Measurements from ENCODE around the gene THOC2.
A peak's percentile ranks its signal among the peaks of the same experiment; 100 is the strongest.

Gene THOC2

DNA sequence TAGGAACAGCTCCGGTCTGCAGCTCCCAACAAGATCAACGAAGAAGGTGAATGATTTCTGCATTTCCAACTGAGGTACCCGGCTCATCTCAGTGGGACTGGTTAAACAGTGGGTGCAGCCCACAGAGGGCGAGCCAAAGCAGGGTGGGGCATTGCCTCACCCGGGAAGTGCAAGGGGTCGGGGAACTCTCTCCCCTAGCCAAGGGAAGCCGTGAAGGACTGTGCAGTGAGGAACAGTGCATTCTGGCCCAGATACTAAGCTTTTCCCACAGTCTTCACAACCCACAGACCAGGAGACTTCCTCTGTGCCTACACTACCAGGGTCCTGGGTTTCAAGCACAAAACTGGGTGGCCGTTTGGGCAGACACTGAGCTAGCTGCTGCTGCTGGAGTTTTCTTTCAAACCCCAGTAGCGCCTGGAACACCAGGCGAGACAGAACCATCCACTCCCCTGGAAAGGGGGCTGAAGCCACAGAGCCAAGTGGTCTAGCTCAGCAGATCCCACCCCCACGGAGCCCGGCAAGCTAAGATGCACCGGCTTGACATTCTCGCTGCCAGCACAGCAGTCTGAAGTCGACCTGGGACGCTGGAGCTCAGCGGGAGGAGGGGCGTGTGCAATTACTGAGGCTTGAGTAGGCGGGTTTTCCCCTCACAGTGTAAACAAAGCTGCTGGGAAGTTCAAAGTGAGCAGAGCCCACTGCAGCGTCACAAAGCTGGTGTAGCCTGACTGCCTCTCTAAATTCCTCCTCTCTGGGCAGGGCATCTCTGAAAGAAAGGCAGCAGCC, 84.6 kb downstream of the THOC2 start (continued):
- TF ChIP-seq, protein P1, sequence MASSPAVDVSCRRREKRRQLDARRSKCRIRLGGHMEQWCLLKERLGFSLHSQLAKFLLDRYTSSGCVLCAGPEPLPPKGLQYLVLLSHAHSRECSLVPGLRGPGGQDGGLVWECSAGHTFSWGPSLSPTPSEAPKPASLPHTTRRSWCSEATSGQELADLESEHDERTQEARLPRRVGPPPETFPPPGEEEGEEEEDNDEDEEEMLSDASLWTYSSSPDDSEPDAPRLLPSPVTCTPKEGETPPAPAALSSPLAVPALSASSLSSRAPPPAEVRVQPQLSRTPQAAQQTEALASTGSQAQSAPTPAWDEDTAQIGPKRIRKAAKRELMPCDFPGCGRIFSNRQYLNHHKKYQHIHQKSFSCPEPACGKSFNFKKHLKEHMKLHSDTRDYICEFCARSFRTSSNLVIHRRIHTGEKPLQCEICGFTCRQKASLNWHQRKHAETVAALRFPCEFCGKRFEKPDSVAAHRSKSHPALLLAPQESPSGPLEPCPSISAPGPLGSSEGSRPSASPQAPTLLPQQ (tag by site-specific recombination; IDR thresholded peaks at IDR 0.05) = no peak
- TF ChIP-seq ZNF174 (tag by site-specific recombination; IDR thresholded peaks at IDR 0.05) (no peak), SP7 (tag by site-specific recombination; IDR thresholded peaks at IDR 0.05) (peak; percentile 72; the same call in 1 of the 2 replicates), ZSCAN16 (tag by site-specific recombination; IDR thresholded peaks at IDR 0.05) (peak; percentile 86), ZNF146 (tag by site-specific recombination; IDR thresholded peaks at IDR 0.05) (no peak), KLF1 (tag by site-specific recombination; IDR thresholded peaks at IDR 0.05) (peak; percentile 73), ZNF600 (tag by site-specific recombination; IDR thresholded peaks at IDR 0.05) (0 out of 2 replicates have a peak, but pooled peaks have one; percentile 61), ZNF202 (tag by site-specific recombination; IDR thresholded peaks at IDR 0.05; ENCODE audit: borderline replicate concordance) (no peak), ZNF777 (tag by site-specific recombination; IDR thresholded peaks at IDR 0.05; ENCODE audit: borderline replicate concordance) (no peak), KLF10 (tag by site-specific recombination; IDR thresholded peaks at IDR 0.05) (no peak), ZNF660 (tag by site-specific recombination; IDR thresholded peaks at IDR 0.05) (no peak), GLI4 (tag by site-specific recombination; IDR thresholded peaks at IDR 0.05) (no peak), HOXA7 (CRISPR knock-in tag; IDR thresholded peaks at IDR 0.05; ENCODE audit: borderline replicate concordance) (no peak), ZNF830 (tag by site-specific recombination; IDR thresholded peaks at IDR 0.05; ENCODE audit: low read depth) (no peak), ZNF530 (tag by site-specific recombination; IDR thresholded peaks at IDR 0.05; ENCODE audit: low read depth) (no peak), REPIN1 (tag by site-specific recombination; IDR thresholded peaks at IDR 0.05; ENCODE audit: low read depth) (no peak), MZF1 (tag by site-specific recombination; IDR thresholded peaks at IDR 0.05; ENCODE audit: borderline replicate concordance) (no peak), ZBTB17 (tag by site-specific recombination; IDR thresholded peaks at IDR 0.05) (peak; percentile 15; the same call in 1 of the 2 replicates), ZNF274 (IDR thresholded peaks at IDR 0.05; ENCODE audit: low read length) (no peak), ZNF274 (tag by site-specific recombination; IDR thresholded peaks at IDR 0.05; ENCODE audit: borderline replicate concordance) (no peak), ZNF629 (tag by site-specific recombination; IDR thresholded peaks at IDR 0.05) (peak; percentile 36), YY1 (tag by site-specific recombination; IDR thresholded peaks at IDR 0.05) (no peak), ZNF560 (tag by site-specific recombination; IDR thresholded peaks at IDR 0.05; ENCODE audit: borderline replicate concordance) (no peak), ZBTB1 (tag by site-specific recombination; IDR thresholded peaks at IDR 0.05) (no peak), EGR2 (tag by site-specific recombination; IDR thresholded peaks at IDR 0.05; ENCODE audit: low read depth) (peak; percentile 76), ZNF23 (tag by site-specific recombination; IDR thresholded peaks at IDR 0.05; ENCODE audit: borderline replicate concordance) (no peak), ZNF221 (tag by site-specific recombination; IDR thresholded peaks at IDR 0.05; ENCODE audit: borderline replicate concordance) (no peak), SP2 (tag by site-specific recombination; IDR thresholded peaks at IDR 0.05) (peak; percentile 41), ZNF223 (tag by site-specific recombination; IDR thresholded peaks at IDR 0.05) (no peak), ZFHX2 (tag by site-specific recombination; conservative IDR thresholded peaks at IDR 0.05) (peak; percentile 89), SCRT2 (tag by site-specific recombination; IDR thresholded peaks at IDR 0.05) (no peak), KLF8 (tag by site-specific recombination; IDR thresholded peaks at IDR 0.05) (no peak)
- TF ChIP-seq, protein P2, sequence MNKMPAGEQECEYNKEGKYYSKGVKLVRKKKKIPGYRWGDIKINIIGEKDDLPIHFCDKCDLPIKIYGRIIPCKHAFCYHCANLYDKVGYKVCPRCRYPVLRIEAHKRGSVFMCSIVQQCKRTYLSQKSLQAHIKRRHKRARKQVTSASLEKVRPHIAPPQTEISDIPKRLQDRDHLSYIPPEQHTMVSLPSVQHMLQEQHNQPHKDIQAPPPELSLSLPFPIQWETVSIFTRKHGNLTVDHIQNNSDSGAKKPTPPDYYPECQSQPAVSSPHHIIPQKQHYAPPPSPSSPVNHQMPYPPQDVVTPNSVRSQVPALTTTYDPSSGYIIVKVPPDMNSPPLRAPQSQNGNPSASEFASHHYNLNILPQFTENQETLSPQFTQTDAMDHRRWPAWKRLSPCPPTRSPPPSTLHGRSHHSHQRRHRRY (tag by site-specific recombination; IDR thresholded peaks at IDR 0.05) = no peak
- TF ChIP-seq, protein P3, sequence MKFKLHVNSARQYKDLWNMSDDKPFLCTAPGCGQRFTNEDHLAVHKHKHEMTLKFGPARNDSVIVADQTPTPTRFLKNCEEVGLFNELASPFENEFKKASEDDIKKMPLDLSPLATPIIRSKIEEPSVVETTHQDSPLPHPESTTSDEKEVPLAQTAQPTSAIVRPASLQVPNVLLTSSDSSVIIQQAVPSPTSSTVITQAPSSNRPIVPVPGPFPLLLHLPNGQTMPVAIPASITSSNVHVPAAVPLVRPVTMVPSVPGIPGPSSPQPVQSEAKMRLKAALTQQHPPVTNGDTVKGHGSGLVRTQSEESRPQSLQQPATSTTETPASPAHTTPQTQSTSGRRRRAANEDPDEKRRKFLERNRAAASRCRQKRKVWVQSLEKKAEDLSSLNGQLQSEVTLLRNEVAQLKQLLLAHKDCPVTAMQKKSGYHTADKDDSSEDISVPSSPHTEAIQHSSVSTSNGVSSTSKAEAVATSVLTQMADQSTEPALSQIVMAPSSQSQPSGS (tag by site-specific recombination; IDR thresholded peaks at IDR 0.05; ENCODE audit: low read depth) = no peak
- TF ChIP-seq, protein P4, sequence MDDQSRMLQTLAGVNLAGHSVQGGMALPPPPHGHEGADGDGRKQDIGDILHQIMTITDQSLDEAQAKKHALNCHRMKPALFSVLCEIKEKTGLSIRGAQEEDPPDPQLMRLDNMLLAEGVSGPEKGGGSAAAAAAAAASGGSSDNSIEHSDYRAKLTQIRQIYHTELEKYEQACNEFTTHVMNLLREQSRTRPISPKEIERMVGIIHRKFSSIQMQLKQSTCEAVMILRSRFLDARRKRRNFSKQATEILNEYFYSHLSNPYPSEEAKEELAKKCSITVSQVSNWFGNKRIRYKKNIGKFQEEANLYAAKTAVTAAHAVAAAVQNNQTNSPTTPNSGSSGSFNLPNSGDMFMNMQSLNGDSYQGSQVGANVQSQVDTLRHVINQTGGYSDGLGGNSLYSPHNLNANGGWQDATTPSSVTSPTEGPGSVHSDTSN (CRISPR knock-in tag; IDR thresholded peaks at IDR 0.05) = no peak
- TF ChIP-seq, protein P5, sequence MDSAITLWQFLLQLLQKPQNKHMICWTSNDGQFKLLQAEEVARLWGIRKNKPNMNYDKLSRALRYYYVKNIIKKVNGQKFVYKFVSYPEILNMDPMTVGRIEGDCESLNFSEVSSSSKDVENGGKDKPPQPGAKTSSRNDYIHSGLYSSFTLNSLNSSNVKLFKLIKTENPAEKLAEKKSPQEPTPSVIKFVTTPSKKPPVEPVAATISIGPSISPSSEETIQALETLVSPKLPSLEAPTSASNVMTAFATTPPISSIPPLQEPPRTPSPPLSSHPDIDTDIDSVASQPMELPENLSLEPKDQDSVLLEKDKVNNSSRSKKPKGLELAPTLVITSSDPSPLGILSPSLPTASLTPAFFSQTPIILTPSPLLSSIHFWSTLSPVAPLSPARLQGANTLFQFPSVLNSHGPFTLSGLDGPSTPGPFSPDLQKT (IDR thresholded peaks at IDR 0.05; ENCODE audit: borderline replicate concordance, low read depth, low read length) = no peak

Data from HEK293 (cell line).